Mammary epithelial cell (primary cell): Measurements from ENCODE around the gene SUCNR1.

Experiments used
- EZH2 ChIP-seq: IDR thresholded peaks from 2 replicates; pipeline ENCODE4 v1.6.1; 2012; ENCODE audit warnings: low read length, inconsistent platforms, borderline replicate concordance
- TF ChIP-seq, protein P1 (sequence below), 2 donors: IDR thresholded peaks in 1 of 2; conservative IDR thresholded peaks in 1 of 2; 2 replicates each; pipeline ENCODE4 v1.5.1; 2011 to 2012; ENCODE audit warnings: inconsistent platforms in 2 of 2, low read length in 2 of 2, mild to moderate bottlenecking in 2 of 2, control low read depth in 1 of 2, low read depth in 1 of 2; ENCODE audit not compliant: insufficient read depth in 1 of 2; ENCODE audit errors: extremely low read depth in 1 of 2

DNA sequence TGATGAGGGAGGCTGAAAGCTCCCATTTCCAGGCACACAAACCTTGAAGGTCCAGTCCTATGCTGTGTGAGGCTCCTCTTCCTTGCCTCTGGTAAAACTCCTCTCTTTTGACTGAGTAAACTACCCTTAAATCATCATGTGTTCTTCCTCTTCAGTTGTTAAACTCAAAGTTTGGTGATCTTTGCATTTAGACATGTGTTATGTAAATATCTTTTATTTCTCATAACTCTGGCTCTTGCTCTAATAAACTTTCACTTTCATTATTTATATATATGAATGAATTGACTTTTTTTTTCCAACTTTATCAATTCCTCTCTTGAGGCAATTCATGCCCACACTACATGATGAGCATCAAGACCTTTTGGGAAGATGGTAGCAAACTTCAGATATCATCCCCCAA lies 26.6 kb downstream of the SUCNR1 start:
- TF ChIP-seq, protein P1, sequence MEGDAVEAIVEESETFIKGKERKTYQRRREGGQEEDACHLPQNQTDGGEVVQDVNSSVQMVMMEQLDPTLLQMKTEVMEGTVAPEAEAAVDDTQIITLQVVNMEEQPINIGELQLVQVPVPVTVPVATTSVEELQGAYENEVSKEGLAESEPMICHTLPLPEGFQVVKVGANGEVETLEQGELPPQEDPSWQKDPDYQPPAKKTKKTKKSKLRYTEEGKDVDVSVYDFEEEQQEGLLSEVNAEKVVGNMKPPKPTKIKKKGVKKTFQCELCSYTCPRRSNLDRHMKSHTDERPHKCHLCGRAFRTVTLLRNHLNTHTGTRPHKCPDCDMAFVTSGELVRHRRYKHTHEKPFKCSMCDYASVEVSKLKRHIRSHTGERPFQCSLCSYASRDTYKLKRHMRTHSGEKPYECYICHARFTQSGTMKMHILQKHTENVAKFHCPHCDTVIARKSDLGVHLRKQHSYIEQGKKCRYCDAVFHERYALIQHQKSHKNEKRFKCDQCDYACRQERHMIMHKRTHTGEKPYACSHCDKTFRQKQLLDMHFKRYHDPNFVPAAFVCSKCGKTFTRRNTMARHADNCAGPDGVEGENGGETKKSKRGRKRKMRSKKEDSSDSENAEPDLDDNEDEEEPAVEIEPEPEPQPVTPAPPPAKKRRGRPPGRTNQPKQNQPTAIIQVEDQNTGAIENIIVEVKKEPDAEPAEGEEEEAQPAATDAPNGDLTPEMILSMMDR (conservative IDR thresholded peaks at IDR 0.05 in 1 of 2, IDR thresholded peaks at IDR 0.05 in 1 of 2; ENCODE audit: extremely low read depth in 1 of 2, insufficient read depth in 1 of 2, low read depth in 1 of 2, low read length in 2 of 2) = no peak
- no peak for TF ChIP-seq EZH2
